Lung (tissue), 13 donors: Measurements from ENCODE around the gene ANKLE2. TPM values are rescaled to one million over a fixed set of nuclear protein-coding genes. Genes with fewer than 3 reads are reported as not detected.

Experiments
- ATAC-seq: fragments of 200-7000 bp; cut with Tn5 transposase; one replicate; pipeline ENCODE4 v1.9.1; 2020; ENCODE audit warnings: moderate number of reproducible peaks; ENCODE audit not compliant: insufficient read depth, low FRiP score
- DNase-seq, 3 donors: peaks; one replicate each; pipeline ENCODE4 v3.0.0-alpha.2; 2013 to 2017
- H3K27ac ChIP-seq, 2 donors: one replicate each; pipeline ENCODE4 v1.5.1; 2013; ENCODE audit warnings: mild to moderate bottlenecking in 2 of 2, moderate library complexity in 2 of 2, control low read depth in 1 of 2, inconsistent platforms in 1 of 2, low read depth in 1 of 2, low read length in 1 of 2
- H3K27me3 ChIP-seq, 3 donors: one replicate each; pipeline ENCODE4 v1.5.1; 2013; ENCODE audit warnings: low read length in 2 of 3; ENCODE audit not compliant: control insufficient read depth in 3 of 3, insufficient read depth in 3 of 3
- H3K36me3 ChIP-seq, 4 donors: one replicate each; pipeline ENCODE4 v1.5.1; 2013; ENCODE audit warnings: low read length in 4 of 4, mild to moderate bottlenecking in 1 of 4, moderate library complexity in 1 of 4; ENCODE audit not compliant: control insufficient read depth in 4 of 4, insufficient read depth in 4 of 4
- H3K4me1 ChIP-seq, 5 donors: one replicate each; pipeline ENCODE4 v1.5.1; 2013; ENCODE audit warnings: low read length in 5 of 5, mild to moderate bottlenecking in 2 of 5, moderate library complexity in 1 of 5; ENCODE audit not compliant: control insufficient read depth in 5 of 5, insufficient read depth in 5 of 5
- H3K4me3 ChIP-seq: one replicate; pipeline ENCODE4 v1.5.1; 2013; ENCODE audit warnings: mild to moderate bottlenecking, control low read depth, moderate library complexity
- H3K9ac ChIP-seq, 2 donors: one replicate each; pipeline ENCODE4 v1.5.1; 2013; ENCODE audit warnings: low read length in 2 of 2, control low read depth in 1 of 2; ENCODE audit not compliant: insufficient read depth in 1 of 2
- H3K9me3 ChIP-seq, 4 donors: one replicate each; pipeline ENCODE4 v1.5.1; 2013; ENCODE audit warnings: low read length in 3 of 4, mild to moderate bottlenecking in 1 of 4, moderate library complexity in 1 of 4; ENCODE audit not compliant: control insufficient read depth in 4 of 4, insufficient read depth in 3 of 4
- WGBS, 2 donors: extraction: QIAGEN DNeasy Blood & Tissue Kit; methylation state at CpG; one replicate each; pipeline ENCODE4 v1.1.7; 2013; 5-methylcytosine and 5-hydroxymethylcytosine counted together
- polyA plus RNA-seq, 2 donors: library from polyadenylated mRNA; stranded (reverse); fragments of 200-250 nt; gene quantifications; one replicate each; pipeline ENCODE4 v1.2.1, GENCODE V29; 2013
- small RNA-seq: library from RNA; depleted of rRNA; stranded (forward); fragments of <200 nt; gene quantifications from one replicate; pipeline ENCODE3, GENCODE V24; 2014; ENCODE audit warnings: low replicate concordance
- total RNA-seq, 2 donors: library from RNA; depleted of rRNA in 1 of 2; stranded (reverse); fragments of >200 nt in 1 of 2; gene quantifications; one replicate each; pipeline ENCODE4 v1.2.1, GENCODE V29; 2014 to 2021
- TF ChIP-seq, protein P1 (sequence below): IDR thresholded peaks from 2 replicates; pipeline ENCODE4 v1.5.1; 2012; ENCODE audit warnings: mild to moderate bottlenecking; ENCODE audit errors: control extremely low read depth, extremely low read depth
- donor health status: control.
- donor health status: control.
- donor health status: Bipolar disorder and iron deficiency.
- donor health status: healthy.
- donor health status: DM: yes; HTN: yes; CAD: no.

ANKLE2 gene
- total and polyA plus RNA-seq, 4 donors: 35.9 to 60.5 (median 45.9) TPM

- DNase-seq (no peak), ATAC-seq (no peak)
- Histone ChIP-seq H3K36me3 (peaks cover 1 to 4% (median 3%) of the 10 kb centered on the region in 4 donors), H3K27me3 (no peaks in the 10 kb centered on the region), H3K27ac (no peak overlapping the region), H3K9me3 (no peaks in the 10 kb centered on the region), H3K4me1 (peaks cover 0 to 9% (median 3%) of the 10 kb centered on the region in 5 donors), H3K4me3 (no peak overlapping the region), H3K9ac (no peak overlapping the region)
- 71 to 80% methylated on average over 5 of the region's 5 CpGs for WGBS, 2 donors
- TF ChIP-seq, protein P1, sequence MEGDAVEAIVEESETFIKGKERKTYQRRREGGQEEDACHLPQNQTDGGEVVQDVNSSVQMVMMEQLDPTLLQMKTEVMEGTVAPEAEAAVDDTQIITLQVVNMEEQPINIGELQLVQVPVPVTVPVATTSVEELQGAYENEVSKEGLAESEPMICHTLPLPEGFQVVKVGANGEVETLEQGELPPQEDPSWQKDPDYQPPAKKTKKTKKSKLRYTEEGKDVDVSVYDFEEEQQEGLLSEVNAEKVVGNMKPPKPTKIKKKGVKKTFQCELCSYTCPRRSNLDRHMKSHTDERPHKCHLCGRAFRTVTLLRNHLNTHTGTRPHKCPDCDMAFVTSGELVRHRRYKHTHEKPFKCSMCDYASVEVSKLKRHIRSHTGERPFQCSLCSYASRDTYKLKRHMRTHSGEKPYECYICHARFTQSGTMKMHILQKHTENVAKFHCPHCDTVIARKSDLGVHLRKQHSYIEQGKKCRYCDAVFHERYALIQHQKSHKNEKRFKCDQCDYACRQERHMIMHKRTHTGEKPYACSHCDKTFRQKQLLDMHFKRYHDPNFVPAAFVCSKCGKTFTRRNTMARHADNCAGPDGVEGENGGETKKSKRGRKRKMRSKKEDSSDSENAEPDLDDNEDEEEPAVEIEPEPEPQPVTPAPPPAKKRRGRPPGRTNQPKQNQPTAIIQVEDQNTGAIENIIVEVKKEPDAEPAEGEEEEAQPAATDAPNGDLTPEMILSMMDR: no peak
Measured at GRCh38 chr12:132685400-132685799, 76.2 kb downstream of the ANKLE2 start.

DNA sequence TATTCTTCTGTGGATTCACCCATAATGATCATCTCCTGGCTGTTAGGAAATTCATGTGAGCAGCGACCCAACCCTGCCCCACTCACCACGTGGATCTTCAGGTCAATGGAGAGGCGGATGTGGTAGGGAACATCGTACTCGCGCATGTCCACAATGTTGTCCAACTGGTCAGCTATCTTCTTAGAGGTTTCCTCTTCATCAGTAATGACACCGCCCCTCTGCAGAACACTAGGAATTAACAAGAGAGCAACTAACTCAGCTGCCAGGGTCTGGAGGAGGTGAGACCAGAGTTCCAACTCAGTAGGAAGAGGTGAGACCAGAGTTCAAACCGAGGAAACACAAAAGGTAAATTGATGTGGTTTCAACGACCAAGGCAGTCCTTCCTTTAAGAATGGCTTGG, 84.1 kb downstream of the ANKLE2 start:
- 92% methylated on average over 9 of the region's 9 CpGs for WGBS, 2 donors
- Histone ChIP-seq H3K9me3 (no peaks in the 10 kb centered on the region), H3K4me3 (no peak overlapping the region), H3K4me1 (no peaks in the 10 kb centered on the region), H3K27ac (no peak overlapping the region), H3K27me3 (no peaks in the 10 kb centered on the region), H3K9ac (no peak overlapping the region), H3K36me3 (peaks cover 10 to 41% (median 21%) of the 10 kb centered on the region in 4 donors)
- ATAC-seq: no peak
- TF ChIP-seq, protein P1: no peak
- DNase-seq: no peak

GRCh38 chr12:132675757-132676432, 85.7 kb downstream of the ANKLE2 start:
- no peaks in the 10 kb centered on the region for H3K4me1 ChIP-seq
- H3K27me3 ChIP-seq: no peaks in the 10 kb centered on the region
- WGBS, 2 donors: 95 to 97% methylated on average over 14 of the region's 14 CpGs
- no peak overlapping the region for H3K4me3 ChIP-seq
- peaks cover 10 to 49% (median 21%) of the 10 kb centered on the region in 4 donors for H3K36me3 ChIP-seq
- no peak overlapping the region for H3K27ac ChIP-seq
- no peaks in the 10 kb centered on the region for H3K9me3 ChIP-seq
- ATAC-seq: no peak
- no peak overlapping the region for H3K9ac ChIP-seq
- no peak for DNase-seq
- TF ChIP-seq, protein P1: no peak

Small RNA genes within 50 kb of the gene (small RNA-seq; reads per million reads assigned to genes)
- gene RNA5SP379: not detected

Other genes starting within 250 kb of the ANKLE2 start
- 1 to 10 TPM; 1.4 to 1.8 TPM for gene LRCOL1, start 151.2 kb downstream of the ANKLE2 start, total RNA-seq
- 1 to 10 TPM in 1 of 2 donors, under 1 TPM in 1; 0.98 to 1.3 TPM for gene LRCOL1, start 151.2 kb downstream of the ANKLE2 start, polyA plus RNA-seq
- 1 to 10 TPM in 1 of 2 donors, under 1 TPM in 1; 0.25 to 3.4 TPM for gene P2RX2, start 143.1 kb downstream of the ANKLE2 start, total RNA-seq
- 1 to 10 TPM in 1 of 2 donors, under 1 TPM in 1; 0.05 to 1.6 TPM for gene P2RX2, start 143.1 kb downstream of the ANKLE2 start, polyA plus RNA-seq
- 10 to 100 TPM; 28.7 to 49.9 TPM for gene POLE, start 74.5 kb downstream of the ANKLE2 start, total RNA-seq
- 10 to 100 TPM in 1 of 2 donors, 1 to 10 TPM in 1; 9.3 to 22.0 TPM for gene POLE, start 74.5 kb downstream of the ANKLE2 start, polyA plus RNA-seq
- 10 to 100 TPM; 13.1 to 15.3 TPM for gene PXMP2, start 74.2 kb downstream of the ANKLE2 start, total RNA-seq
- gene PXMP2, start 74.2 kb downstream of the ANKLE2 start, polyA plus RNA-seq: 10 to 100 TPM in 1 of 2 donors, 1 to 10 TPM in 1; 5.6 to 13.3 TPM
- 10 to 100 TPM; 11.0 to 32.4 TPM for gene PGAM5, start 51.0 kb downstream of the ANKLE2 start, total RNA-seq
- gene PGAM5, start 51.0 kb downstream of the ANKLE2 start, polyA plus RNA-seq: 10 to 100 TPM; 22.4 to 23.9 TPM
- 10 to 100 TPM; 52.7 to 81.1 TPM for gene GOLGA3, start 67.0 kb upstream of the ANKLE2 start, total RNA-seq
- gene GOLGA3, start 67.0 kb upstream of the ANKLE2 start, polyA plus RNA-seq: 10 to 100 TPM; 17.5 to 18.8 TPM
- 10 to 100 TPM; 44.4 to 59.9 TPM for gene CHFR, start 125.8 kb upstream of the ANKLE2 start, total RNA-seq
- gene CHFR, start 125.8 kb upstream of the ANKLE2 start, polyA plus RNA-seq: 10 to 100 TPM; 35.1 to 36.3 TPM
- gene ZNF605, start 194.5 kb upstream of the ANKLE2 start, total RNA-seq: 10 to 100 TPM; 10.7 to 17.3 TPM
- 1 to 10 TPM; 2.1 to 3.8 TPM for gene ZNF605, start 194.5 kb upstream of the ANKLE2 start, polyA plus RNA-seq
- gene ZNF26, start 224.5 kb upstream of the ANKLE2 start, total RNA-seq: 10 to 100 TPM; 15.5 to 26.7 TPM
- gene ZNF26, start 224.5 kb upstream of the ANKLE2 start, polyA plus RNA-seq: 1 to 10 TPM; 5.0 to 6.4 TPM